ENCODE results near the gene HOXC11.

Gene HOXC11

GRCh38 chr12:54001283-54002187 lies 28.6 kb downstream of the HOXC11 start:
- no peak for DNase-seq

DNA sequence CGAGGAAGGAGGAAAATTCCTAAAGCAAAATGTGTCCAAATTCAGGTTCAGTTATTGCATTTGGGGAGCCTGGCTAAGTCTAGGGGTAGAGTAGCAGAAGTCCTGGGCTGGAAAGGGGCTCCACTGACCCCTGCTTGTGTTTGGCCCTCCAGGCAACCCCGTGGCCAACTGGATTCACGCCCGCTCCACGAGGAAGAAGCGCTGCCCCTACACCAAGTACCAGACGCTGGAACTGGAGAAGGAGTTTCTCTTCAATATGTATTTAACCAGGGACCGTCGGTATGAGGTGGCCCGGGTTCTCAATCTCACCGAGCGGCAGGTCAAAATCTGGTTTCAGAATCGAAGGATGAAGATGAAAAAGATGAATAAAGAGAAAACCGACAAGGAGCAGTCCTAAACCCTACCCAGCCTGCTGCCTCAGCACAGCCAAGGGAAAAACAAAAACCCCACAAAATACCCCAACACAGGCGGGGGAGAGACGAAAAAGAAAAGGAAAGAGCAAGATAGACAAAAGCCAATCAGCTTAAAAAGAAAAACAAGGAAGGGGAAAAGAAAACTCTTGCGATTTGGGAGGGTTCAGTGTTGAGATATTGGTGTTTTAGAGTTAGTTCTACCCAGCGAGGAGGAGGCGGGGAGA lies 29.5 kb downstream of the HOXC11 start:
- no peak for DNase-seq

- no peak for DNase-seq
These were observed 30.0 kb downstream of the HOXC11 start for GRCh38 chr12:54002915-54003389.

DNA sequence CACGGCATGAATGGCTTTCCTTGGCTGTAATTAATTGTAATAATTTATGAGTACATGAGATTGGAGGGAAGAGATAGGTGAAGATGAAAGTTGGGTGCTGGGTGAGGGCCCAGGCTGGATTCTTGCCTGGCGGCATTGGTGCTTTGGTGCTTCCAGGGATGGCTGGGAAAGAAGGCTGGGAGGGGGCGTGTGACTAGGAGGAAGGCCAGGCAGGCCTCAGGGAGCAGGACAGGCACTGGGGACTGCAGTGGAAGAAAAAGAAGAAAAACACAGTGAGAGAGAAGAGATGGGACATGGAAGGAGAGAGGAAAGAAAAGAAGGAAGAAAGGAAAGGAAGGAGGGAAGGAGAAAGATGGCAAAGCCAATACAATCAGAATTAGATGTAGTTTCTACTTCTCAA lies 30.7 kb downstream of the HOXC11 start:
- no peak for DNase-seq

DNA sequence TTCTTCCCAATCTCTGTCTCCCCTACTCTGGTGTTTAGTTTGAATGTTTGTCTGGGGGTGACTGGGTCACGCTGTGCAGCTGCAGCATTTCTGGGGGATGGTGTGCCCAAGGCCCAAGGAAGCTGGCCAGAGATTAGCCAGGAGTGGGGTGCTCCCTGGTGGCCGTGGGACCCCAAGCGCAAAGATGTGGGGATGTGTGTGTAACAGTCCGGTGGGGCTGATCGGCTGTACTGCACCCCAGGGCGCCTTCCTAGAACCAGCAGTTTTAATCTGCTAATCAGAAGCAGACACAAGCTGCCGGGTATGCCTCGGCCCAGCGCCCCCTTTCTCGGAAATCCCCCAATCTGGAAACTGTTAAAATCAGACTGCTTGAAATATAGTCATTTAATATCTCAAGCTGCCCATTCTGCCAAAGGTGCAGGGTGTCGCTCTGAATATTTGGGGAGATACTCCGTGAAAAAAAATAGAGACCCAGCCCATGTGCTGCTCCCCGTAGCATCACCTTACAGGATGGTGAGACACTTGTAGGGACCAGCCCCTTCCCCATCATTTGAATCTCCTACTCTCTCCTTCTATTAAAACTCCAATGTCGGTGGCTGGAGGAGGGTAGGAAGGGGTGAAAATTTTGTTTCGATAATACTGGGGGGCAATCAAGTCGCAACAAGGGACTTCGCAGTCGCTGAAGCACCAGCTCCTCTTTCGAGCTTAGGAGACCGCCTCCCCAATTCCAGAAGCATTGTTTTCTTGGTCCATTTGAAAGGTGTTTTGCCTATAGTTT lies 31.3 kb downstream of the HOXC11 start:
- DNase-seq: no peak

DNA sequence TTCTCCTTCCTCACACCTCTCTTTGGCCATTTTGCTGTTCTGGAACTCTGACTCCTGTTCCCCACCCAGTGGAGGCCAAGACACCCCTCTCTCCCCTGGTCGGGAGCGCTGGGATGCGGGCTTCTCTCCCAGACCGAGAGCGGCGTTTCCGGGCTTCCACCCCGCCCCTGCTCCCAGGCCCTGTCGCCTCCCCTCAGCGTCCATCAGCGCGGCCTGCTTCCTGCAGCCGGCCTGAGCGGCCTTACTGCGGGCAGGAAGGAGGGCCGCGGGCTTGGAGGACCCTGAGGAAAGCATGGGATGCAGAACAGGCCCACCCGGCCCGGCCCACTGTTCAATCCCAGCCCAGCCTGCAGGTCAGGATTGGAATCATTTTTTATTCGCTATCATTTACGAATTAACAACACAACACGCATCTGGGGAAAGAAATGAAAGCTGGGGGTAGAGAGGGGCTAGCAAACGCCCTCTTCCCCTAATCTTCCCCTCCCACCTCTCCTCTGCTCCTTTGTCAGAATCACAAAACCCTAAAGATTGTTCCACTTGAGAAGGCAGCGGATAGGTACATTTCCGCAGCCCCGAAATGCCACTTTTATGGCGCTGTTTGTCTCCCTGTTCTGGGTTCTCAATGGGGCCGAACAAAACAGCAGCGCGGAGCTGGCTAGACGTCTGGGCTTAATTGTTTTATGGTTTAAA lies 32.1 kb downstream of the HOXC11 start:
- no peak for DNase-seq

DNA sequence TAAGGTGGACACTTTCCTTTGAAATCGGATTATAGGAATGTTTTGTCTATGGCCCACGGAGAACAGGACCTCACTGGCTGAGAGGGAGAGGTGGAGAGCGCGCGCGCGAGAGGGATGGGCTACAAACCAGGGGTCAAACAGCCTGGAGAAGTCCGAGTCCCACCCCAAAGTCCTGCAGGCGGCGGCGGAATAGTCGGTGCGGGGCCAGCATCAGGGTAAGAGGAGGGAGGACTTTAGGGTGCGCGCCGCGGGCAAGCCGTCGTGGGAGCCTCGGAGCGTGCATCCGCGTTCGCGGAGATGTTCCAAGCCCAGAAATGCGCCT lies 32.6 kb downstream of the HOXC11 start:
- DNase-seq: no peak

DNA sequence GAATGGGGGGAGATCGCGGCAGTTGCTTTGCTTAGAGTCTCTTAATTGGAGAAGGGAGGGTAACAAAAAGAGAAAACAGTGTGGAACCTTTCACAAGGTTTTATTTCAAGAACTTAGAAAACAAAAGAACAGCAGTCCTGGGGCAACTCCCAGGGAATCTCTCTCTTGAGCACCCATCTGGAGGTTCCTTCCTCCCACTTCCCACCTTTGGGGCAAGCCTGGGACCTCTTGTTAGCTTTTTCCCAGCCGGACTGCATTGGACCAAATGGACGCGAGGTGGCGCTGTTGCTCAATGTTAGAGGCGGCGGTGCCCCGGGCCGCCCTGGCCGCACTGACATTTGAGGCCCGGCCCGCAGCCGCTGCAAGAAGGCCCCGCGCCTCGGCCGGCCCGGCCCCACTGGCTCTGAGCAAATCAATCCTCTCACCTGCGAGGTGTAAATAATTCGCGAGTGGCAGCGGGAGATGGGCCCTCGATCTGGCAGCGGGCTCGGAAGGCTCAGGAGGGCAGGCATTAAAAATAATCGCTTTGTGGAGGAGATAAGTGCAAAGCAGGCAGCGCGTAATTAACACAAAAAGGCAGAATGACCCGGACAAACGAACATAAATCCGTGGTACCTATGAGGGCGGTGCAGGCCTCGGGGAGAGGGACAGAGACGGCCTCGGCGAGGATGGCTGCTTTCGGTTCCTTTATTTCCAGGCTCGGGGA lies 33.1 kb downstream of the HOXC11 start:
- DNase-seq: peak; percentile 7

DNA sequence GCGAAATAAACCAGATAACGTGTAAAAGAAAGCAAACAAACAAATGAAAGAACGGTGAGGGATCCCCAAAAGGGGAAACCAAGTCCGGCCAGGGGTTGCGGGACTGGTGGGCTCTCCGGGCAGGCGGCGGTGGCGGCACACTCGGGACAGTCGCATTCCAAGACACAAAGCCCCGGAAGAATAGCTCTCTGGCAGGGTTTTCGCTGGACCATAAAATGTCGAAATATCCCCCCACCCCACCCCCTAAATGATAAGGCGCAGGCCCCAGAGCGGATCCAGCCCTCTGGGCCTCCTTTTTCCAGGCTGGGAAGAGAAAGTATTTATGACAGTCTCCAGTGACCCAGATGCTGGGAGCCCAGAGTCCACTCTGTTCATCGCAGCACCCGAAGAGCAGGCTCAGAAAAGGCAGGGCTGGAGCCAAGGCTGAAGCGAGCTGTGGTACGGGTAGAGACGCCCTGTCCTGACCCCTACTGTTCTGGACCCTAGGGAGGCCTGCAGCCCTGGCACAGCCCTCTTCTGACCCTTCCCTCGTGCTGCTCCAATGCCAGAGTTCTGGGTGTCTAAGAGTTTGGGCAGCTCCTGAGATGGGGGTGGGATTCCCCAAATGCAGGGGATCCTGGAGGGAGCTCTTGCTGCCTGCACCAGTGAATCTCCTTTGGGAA lies 33.8 kb downstream of the HOXC11 start:
- no peak for DNase-seq

DNA sequence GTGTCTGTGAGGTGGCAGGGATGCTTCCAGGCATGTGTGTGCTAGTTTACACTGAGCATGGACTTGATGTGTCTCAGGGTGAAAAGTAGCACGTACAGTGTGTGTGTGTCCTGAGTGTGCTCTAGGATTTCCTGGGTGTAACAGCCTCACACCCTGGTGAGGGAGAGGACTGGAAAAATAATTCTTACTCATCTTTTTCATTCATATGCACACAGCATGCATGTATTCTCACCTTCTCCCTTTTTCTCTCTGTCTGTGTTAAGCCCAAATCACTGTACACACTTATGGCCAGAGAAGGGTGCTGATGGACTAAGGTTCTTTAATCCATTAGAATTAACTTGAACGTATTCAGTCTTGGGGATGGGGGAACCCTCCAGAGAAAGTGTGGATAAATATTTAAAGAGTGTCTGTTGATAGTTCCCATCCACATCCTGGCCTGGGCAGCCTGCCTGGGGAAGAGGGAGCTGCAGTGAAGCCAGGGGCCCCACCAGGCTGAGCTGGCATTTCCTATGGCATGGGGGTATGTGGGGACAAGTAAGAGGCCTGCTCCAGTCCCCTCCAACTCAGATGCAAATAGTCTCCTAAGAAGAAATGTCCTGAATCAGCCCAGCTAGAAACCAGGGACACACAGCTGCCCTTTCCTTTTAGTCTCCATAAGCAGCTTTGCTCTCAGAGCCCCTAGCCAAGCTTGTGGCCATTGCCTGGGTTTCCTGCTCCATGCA lies 34.8 kb downstream of the HOXC11 start:
- DNase-seq: no peak

- no peak for DNase-seq
These were observed 35.3 kb downstream of the HOXC11 start for GRCh38 chr12:54008260-54008552.

DNA sequence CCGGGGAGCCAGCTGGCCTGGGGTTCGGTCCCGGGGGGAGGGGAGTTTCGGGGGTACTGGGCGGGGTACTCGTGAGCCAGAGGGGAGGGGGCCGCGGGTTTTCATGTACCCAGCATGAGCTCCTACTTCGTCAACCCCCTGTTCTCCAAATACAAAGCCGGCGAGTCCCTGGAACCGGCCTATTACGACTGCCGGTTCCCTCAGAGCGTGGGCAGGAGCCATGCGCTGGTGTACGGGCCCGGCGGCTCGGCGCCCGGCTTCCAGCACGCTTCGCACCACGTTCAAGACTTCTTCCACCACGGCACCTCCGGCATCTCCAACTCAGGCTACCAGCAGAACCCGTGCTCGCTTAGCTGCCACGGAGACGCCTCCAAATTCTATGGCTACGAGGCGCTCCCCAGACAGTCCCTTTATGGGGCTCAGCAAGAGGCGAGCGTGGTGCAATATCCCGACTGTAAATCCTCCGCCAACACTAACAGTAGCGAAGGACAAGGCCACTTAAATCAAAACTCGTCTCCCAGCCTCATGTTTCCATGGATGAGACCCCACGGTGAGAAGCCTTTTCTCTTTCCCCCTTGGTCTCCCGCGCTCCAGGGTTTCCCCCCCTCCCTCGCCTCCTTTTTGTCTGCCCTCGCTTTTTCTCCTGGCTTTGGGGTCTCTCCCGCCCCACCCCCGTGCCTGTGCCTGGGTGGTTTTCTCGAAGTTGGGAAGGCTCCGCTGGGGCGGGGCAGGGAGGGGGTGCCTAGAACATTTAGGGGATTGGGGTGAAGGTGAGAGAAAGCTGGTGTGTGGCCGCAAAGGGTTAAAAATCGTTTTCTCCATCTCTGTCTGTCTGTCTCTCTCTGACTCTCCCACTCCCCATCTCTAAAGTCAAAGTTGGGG lies 36.5 kb downstream of the HOXC11 start:
- DNase-seq: no peak

DNA sequence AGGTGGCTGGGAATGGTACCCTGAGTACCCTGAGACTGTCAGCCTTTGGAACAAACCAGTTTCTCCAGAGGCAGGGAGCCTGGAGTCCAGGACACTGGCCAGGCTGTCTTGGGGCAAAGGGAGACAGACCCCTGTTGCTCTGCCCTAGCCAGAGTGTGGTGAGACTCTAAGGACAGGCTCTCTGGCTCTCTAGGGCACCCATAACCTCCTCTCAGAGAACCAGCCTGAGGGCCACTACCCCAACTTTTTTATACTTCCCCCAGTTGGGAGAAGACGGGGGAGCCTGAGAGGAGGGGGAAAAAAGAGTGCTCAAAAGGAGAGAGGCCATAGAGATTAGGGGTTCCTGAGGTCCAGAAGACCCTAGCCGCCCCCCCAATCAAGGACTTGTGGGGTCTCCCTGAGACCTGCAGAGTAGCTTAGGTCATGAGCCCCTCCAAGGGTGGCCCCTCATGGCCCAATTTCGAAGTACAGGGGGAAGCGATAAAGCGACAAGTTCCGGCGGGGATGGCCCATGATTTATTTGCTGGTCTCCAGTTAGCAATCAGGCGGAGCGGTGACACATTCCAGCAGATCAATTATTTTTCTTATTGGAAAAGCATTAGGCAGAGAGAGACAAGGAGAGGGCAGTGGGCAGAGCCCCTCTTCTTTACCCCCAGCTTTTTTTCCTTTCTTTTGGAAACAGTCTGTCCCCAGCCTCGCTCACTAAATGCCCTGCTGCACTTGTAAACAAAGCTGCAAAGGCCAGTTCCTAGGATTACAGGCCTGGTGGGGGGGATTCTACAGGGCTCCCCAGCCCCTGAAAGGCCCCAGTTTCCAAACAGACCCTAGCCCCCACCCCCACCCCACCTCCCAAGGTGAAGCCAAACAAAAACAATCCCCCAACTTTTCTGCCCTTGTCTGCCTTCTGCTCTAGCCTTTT lies 37.4 kb downstream of the HOXC11 start:
- DNase-seq: no peak

DNA sequence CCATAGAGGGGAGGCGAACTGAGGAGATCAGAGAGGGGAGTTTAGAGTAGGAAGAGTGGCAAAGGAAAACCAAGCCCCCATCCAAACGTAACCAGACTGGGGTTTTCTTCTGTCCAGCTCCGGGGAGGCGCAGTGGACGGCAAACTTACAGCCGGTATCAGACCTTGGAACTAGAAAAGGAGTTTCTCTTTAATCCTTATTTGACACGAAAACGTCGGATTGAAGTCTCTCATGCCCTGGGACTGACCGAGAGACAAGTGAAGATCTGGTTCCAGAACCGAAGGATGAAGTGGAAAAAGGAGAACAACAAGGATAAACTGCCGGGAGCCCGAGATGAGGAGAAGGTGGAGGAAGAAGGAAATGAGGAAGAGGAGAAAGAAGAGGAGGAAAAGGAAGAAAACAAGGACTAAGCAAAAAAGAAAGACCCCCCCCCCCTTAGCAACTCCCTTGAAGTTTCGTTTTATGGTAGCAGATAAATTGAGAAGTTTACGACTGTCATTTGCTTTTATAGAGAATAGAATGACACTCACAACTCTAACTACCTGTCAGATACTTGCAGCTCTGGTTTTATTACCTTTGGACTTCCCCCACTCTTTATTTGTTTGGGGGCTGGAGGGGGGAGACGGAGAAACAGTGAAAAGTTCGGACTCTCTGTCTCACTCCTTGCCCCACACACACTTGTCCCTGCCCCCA lies 38.2 kb downstream of the HOXC11 start:
- DNase-seq: no peak

- no peak for DNase-seq
These were observed 39.0 kb downstream of the HOXC11 start for GRCh38 chr12:54011665-54012532.

- DNase-seq: no peak
These were observed 39.9 kb downstream of the HOXC11 start for GRCh38 chr12:54012631-54013409.

All from DMS 273 treated with DMSO at 0.1 percent for 48 hours (cell line).